ENCODE measurements around the gene GTF3A.
A peak's percentile ranks its signal among the peaks of the same experiment; 100 is the strongest.

GTF3A gene

DNA sequence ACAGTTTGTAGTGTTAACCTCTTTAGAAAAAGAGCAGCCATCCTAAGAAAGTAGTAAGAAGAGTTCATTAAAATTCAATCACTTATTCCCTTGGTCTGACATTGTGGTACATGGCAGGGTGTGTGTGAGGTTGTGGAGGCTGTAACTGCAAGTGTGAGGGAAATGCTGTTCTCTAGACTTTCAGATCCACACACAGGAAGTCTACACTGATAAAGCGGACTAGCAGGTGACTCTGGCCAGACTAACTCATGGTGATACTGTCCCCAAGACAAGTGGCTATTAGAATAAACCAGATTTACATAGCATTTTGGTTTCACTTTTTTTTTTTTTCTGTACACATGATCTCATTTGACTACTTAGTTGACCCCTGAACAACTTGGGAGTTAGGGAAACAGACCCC, 16.0 kb downstream of the GTF3A start:
- DNase-seq (ENCODE audit: low read depth, low spot score): no peak
- no peak overlapping the region for H3K4me3 ChIP-seq (ENCODE audit: low read length)

DNA sequence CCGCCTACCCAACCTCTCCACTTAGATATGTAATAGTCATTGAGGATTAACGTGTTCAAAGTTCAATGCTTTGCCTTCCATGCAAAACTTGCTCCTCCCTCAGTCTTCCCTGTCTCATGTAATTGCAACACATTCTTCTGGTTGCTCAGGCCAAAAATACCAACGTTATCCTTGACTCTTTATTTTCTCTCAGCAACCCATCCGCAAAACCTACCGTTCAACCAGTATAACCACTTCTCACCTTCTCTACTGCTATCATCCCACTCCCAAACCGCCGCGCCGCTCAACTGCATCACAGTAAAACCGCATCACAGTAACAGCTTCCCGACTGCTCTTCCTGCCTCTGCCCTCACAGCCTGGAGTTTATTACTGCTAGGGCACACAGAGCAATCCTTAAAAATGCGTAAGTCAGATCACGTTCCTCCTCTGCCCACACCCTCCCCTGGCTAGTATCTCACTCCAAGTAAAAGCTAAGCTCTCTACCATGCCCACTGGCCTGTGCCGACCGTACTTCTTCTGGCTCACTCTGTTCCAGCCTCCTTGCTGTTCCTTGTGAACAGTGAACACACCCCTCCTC, 17.7 kb downstream of the GTF3A start:
- H3K4me3 ChIP-seq (ENCODE audit: low read length): peak overlapping the region; percentile 33
- peak; percentile 87 for DNase-seq (ENCODE audit: low read depth, low spot score)

DNA sequence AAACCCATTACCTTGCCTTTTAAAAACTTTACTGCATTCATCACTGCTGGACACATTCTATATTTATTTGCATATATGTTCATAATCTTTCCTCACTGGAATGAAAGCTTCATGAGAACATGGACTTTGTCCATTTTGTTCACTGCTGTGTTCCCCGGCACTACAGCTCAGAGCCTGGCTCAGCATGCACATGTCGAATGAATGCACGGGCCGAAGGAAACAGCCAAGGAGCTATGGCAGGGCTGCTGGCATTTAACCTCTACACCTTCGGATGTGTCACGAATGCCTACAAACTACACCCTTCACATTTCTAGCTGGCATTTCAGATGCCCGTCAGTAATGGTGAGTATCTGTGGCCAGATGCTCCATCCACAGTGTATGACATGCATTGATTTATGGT, 18.4 kb downstream of the GTF3A start:
- H3K4me3 ChIP-seq (ENCODE audit: low read length): no peak overlapping the region; the same call in 1 of the 2 replicates

DNA sequence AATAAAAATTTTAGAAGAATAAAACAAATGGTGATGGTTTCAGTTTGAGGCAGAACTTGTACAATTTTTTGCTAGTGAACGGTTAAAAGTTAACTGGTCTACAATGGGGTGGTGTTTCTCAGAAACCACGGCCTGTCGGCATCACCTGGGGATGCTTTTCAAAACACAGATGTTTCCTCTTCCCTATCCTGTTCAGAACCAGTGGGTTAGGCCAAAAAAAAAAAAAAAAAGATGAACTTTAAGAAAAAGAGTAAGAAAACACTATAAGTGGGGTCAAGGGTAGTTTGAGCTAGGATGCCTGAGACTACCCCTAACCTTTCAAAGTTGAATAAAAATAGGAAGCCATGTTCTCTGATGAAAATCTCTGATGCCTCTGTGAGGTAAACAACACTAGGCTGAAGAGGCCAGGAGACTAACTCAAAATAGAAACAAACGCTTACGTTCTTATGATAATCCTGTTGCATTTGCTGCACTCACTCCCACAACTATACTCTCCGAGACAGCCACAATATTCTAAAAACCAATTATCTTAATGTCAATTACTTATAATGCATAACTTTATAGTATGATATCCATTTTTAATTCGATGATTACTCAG, 22.7 kb downstream of the GTF3A start:
- peak overlapping the region; percentile 39 for H3K4me3 ChIP-seq (ENCODE audit: low read length)
- peak; percentile 82 for DNase-seq (ENCODE audit: low read depth, low spot score)

More for the DNA sequence above, 18.4 kb downstream of the GTF3A start:
- DNase-seq (ENCODE audit: low read depth, low spot score): no peak

DNA sequence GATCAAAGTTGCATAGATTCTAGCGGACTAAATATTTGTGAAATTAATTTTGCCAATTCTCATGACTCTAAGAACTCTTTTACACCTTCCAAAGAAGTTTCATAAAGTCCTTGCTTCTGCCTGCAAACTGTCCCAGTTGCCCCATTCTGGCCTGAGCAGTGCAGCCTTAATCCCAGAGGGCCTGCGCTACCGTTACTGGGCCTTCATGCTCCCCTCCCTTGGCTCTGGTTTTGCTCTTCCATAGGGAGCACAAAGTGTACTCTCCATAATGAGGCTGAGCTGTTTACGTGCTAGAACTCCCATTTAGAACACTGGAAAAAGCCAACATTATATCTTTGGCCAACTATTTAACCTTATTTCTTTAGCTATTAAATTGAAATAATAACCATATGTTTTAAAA, 23.9 kb downstream of the GTF3A start:
- H3K4me3 ChIP-seq (ENCODE audit: low read length): peak overlapping the region; percentile 13
- DNase-seq (ENCODE audit: low read depth, low spot score): no peak

DNA sequence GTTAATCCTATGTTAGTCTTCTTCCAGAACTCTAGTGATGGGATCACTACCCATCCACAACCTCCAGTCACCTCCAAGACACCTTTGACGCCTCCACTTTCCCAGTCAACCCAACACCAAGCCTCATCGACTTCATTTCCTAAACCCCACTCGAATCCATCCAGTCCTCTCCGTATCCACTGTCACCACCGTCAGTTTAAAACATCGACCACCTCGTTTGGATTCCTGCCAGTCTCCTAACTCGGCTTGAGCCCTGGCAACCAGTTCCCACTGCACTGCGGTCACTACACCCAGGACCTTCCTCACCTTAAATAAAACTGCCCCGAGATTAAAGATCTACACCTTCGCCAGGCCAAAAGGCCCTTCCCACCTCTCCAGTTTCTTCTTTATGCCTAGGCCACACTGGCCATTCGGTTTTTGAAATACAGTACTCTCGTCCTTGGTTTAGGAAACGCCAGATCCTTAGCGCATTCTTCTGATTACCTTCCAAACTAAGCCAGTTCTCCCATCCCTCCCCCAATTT, 24.7 kb downstream of the GTF3A start:
- H3K4me3 ChIP-seq (ENCODE audit: low read length): peak overlapping the region; percentile 92
- no peak for DNase-seq (ENCODE audit: low read depth, low spot score)

DNA sequence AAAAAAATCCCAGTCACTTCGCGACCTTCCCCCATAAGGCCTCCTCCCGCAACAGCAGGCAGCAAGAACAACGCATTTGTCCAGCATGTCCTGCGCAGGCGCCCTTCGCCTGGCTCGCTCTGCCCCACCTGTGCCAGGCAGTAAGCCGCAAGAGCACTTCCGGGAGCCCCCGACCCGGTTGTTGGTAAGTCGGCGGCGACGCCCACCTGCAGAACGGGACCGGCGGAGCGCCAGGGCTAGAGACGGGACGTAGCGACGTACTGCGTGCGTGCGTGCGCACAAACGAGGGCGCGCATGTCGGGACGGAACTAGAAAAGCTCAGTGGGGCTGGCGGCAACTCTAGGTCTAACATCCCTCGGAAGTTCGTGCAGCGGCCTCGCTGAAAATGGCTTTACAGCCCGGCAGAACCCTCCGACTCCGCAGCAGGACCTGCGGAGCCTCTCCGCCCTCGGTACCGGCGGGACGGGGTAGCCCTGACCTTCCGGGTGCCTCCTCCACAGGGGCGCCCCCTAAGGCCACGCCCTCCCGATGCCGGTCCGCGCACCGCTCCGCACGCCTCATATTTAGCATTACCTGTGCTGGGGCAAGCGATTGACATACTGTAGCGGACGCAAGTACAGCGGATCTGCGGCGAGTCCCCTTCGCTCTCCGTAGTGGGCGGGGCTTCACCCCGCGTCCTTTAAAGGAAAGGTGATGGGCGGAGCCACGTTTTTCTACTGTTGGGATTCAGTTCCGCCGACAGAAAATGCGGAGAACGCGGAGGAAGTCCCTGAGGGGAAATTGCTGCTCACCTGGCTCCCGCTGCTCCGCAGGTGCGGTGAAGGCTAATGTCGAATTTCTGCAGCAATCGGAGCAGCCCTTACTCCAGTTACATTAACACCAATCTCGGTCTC, 25.8 kb downstream of the GTF3A start, which contains the start of gene MTIF3:
TSS of gene MTIF3 (minus strand) at position 629 of the 893 bp plus-strand sequence. CDS start 10,116 bp downstream, outside the sequence.
- peak within 1 kb of the TSS; percentile 92 for H3K4me3 ChIP-seq (ENCODE audit: low read length)
- peak; percentile 98 for DNase-seq (ENCODE audit: low read depth, low spot score)

DNA sequence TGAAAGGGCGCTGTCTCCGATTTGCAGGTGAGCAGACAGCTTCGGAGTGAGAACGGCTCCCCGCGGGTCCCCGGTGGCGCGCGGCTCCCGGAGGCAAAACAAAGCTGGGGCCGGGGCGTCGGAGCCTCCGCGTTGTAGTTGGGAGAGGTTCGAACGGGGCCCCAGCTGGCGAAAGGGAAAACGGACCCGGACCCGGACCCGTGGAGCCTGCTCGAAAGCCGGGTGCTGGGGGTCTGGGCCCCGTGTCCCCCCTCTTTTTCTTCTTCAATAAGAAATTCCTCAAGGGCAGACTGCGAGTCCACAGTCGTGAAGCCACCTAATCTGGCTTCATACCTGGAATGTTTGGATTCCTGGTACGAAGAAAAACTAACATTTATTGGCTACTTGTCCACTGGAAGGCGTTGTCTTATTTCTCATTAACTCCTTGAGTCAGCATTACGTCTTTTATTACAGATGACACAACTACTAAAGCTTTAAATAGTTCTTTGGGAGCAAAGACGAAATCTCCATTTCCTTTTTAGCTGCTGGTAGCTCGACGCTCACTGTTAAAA, 26.6 kb downstream of the GTF3A start:
- no peak for DNase-seq (ENCODE audit: low read depth, low spot score)
- H3K4me3 ChIP-seq (ENCODE audit: low read length): peak overlapping the region; percentile 92

DNA sequence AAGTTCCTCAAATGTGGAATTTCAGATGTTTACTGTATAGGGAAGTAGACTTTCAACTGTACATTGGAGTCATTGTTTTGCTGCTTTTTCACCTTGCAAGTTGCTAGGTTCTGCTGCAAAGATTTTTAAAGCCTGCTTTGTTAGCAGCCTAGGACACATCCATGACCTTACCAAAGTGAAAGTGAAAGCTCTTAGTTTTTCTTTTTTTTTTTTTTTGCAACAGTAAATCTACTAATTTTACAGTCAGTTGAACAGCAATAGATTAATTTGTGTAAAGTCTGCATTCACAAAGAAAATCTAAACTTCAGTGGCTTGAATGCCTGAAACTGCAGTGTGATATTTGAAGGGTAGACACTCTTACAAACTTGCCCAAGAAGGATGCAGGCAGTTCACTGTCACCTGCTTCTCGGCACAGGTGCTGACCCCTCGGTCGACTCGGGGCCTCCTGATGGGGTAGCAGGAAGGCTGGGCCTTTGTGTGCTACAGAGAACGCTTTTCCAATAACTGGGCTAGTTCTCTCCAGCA, 31.0 kb downstream of the GTF3A start:
- H3K4me3 ChIP-seq (ENCODE audit: low read length): peak overlapping the region; percentile 43
- DNase-seq (ENCODE audit: low read depth, low spot score): no peak

DNA sequence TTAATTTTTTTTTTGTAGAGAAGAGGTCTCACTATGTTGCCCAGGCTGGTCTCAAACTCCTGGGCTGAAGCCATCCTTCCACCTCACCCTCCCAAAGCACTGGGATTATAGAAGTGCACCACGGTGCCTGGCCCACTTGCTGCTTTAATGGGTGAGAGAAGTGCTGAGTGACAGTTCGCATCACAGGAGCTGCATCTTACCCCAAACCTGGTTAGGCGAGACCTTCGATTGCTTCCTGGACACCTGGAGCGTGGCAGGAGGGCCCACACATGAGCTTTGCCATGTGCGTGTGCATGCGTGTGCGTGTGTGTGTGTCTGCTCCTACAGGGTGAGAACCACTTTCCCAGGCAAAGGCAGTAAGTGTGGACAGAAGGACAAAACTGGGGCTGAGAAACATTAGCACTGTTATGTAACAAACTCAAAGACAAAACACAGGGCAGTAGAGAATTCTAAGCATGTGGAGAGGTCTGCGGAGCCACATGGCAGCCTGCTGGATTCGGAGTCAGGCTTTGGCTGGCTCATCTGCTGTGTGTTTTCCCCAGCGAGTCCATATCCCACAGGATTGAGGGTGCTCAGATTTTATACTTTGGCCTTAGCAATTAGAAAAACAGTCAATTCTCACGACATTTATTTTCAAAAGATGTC, 37.6 kb downstream of the GTF3A start:
- H3K4me3 ChIP-seq (ENCODE audit: low read length): no peak overlapping the region
- DNase-seq (ENCODE audit: low read depth, low spot score): no peak

DNA sequence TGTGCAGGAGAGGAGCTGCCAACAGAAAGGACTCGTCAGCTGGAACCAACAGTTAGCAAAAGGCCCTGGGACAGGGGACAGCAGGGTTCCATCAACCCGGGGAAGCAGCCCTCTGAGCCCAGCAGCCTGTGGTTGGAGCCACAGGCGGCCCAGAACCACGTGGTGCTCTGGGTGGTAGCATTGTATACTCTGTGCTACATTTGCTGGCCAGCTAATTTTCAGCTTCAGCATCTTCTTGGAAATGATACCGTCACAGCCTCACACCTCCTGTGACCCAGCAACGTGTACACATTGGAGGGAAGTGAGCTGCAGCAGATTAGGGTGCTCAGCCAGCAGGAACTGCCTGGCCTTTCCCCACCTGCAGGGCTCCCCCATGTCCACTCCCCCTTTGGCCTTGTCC, 39.1 kb downstream of the GTF3A start:
- no peak overlapping the region for H3K4me3 ChIP-seq (ENCODE audit: low read length)
- DNase-seq (ENCODE audit: low read depth, low spot score): no peak

DNA sequence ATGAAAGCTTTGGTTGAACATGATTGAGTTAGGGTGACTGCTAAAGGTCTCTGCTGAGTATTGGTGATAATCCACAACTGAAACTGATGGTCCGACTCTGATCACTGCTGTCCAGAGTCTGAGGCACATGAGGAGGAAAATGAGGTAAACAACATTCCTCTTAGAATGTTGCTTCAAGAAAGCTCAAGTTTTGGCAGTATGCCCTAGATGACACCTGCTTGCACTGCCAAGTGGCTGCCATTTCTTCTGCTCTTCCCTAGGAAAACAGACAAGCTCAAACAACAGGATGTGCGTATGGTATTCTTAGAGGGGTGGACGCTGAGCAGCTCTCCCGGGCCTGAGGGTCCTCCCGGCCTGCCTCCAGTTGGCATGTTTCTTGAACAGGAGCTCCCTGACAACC, 41.2 kb downstream of the GTF3A start:
- no peak for DNase-seq (ENCODE audit: low read depth, low spot score)
- no peak overlapping the region for H3K4me3 ChIP-seq (ENCODE audit: low read length)

DNA sequence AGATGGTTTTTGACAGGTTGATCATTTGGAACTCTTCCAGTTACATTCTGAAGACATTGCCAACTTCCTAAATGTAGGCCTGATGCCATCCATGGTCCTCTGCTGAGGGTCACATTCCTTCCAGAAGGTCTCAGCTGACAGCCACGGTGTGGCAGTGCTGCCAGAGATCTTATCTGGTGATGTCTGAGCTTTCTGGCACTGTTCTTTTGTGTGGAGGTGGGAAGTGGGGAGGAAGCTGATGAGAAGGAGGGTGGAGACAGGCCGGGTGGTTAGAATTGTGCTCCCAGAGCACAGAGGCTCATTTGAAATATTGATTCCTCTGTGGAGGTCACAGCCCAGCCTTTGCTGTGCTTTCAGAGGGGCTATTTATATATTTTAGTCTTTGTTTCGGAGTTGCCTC, 42.1 kb downstream of the GTF3A start:
- H3K4me3 ChIP-seq (ENCODE audit: low read length): no peak overlapping the region
- DNase-seq (ENCODE audit: low read depth, low spot score): no peak

DNA sequence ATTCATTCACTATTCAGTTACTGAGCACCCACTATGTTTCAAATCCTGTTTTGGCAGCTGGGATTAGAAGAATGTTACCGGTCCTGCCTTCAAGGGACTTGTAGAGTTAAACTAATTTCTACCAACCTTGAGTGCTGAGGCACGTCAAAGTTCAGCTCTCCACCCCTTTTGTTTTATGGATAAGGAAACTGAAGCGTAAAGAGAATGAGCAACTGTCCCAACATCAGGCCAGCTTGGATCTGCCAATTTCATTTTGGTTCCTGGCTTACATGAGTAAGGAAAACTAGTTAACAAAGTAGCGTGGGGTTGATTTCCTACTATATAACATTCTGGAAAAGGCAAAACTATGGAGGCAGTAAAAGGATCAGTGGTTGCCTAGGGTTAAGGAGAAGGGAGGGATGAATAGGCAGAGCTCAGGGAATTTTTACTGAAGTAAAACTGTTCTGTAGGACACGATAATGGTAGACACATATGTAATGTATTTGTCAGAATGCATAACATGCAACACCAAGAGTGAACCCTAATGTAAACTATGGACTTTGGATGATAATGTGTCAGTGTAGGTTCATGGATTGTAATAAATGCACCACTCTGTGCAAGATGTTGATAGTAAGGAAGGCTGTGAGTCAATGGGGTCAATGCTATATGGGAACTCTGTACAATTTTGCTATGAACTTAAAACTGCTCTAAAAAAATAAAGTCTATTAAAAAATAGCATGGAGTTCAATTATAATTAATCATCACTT, 45.8 kb downstream of the GTF3A start:
- no peak overlapping the region for H3K4me3 ChIP-seq (ENCODE audit: low read length)
- no peak for DNase-seq (ENCODE audit: low read depth, low spot score)

DNA sequence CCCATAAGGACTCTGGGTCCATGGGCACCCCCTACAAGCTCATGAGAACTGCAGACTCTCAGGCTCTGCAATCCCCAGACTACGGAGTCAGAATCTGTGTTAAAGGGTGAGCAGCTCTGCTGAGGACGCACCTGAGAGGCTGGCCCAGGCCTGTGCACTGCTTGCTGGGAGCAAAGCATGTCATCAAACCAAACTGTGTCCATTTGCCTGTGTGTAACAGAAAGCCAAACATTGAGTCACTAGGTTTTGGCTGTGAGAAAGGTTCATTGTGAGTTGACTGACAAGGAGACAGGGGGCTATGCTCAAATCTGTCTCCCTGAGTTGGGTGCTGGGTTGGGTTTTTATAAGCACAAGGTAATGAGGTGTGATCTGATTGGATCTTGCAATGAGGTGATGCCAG, 48.0 kb downstream of the GTF3A start:
- H3K4me3 ChIP-seq (ENCODE audit: low read length): no peak overlapping the region
- DNase-seq (ENCODE audit: low read depth, low spot score): no peak

DNA sequence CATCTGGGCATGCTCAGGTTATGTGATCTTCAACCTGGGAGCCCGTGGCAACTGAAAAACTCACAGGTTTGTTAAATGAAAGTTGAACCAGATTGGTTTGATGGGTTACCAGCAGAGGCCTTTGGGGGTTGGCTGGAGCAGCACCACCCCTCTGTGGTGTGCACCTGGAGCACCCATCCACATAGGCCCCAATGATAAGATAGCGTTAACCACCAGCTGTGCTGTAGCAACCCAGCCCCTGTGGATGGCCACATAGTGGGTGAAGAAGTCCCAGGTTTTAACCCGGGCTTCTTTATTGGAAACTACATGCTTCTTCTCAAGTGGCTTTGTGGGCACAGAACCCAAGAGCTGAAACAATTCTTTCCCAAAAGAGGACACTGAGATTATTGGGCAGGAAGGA, 48.5 kb downstream of the GTF3A start:
- DNase-seq (ENCODE audit: low read depth, low spot score): peak; percentile 97
- no peak overlapping the region for H3K4me3 ChIP-seq (ENCODE audit: low read length)

DNA sequence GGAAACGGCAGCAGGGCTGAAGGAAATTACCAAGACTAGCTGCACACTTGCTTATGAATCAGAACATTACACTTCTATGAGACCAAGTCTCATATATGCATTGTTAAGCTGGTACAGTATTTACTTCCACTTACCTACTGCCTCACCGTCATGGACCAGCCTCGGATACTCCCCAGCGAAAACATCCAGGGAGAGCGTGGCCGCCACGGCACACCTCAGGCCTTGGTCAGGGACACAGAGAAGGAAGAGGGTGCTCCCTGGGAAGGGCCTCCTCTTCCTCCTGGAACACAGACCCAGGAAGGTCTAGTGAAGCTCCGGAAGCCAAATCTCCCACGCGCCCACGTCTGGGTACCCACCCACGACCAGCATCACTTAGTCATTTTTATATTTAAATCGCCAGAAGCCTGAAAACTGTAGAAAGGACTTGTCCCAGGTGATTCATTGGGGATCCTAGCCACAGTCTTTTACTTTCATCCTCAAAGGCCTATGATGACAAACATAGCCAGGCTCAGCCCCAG, 50.4 kb downstream of the GTF3A start:
- DNase-seq (ENCODE audit: low read depth, low spot score): no peak
- H3K4me3 ChIP-seq (ENCODE audit: low read length): no peak overlapping the region
